Activated CD8-positive, alpha-beta T cell treated with anti-CD3 and anti-CD28 coated beads, Interleukin-2, amount 10 ng/mL, durations not matched to agents 7 days and 5 days (primary cell): ENCODE data around the gene WSCD1. TPM values are rescaled to one million over a fixed set of nuclear protein-coding genes. Genes with fewer than 3 reads are reported as not detected.

ENCODE experiments used
- ATAC-seq: fragments of 150-1000 bp; cut with Tn5 transposase; one replicate; pipeline ENCODE4 v1.10.0; 2021; ENCODE audit warnings: moderate library complexity
- CTCF ChIA-PET: fragments of 350-600 bp; sonication (Branson Sonifier 250); formaldehyde crosslinking; loops from one replicate; lab custom pipeline; 2021; ENCODE audit warnings: antibody characterized with exemption; lab: Charles Lee
- POLR2A ChIA-PET: fragments of 350-600 bp; sonication (Branson Sonifier 250); formaldehyde crosslinking; loops from one replicate; lab custom pipeline; 2021; ENCODE audit warnings: antibody characterized with exemption; lab: Charles Lee
- DNase-seq: peaks from one replicate; pipeline ENCODE4 v3.0.0-alpha.2; 2020
- H3K27ac Mint-ChIP-seq: one replicate; pipeline ENCODE4 v1.8.0; 2021; ENCODE audit warnings: mild to moderate bottlenecking, mixed read lengths
- H3K27me3 Mint-ChIP-seq: one replicate; pipeline ENCODE4 v1.8.0; 2021; ENCODE audit warnings: low read depth, mixed read lengths
- H3K36me3 Mint-ChIP-seq: one replicate; pipeline ENCODE4 v1.8.0; 2021; ENCODE audit warnings: low read depth, mixed read lengths
- H3K4me1 Mint-ChIP-seq: one replicate; pipeline ENCODE4 v1.8.0; 2021; ENCODE audit warnings: low read depth, mixed read lengths
- H3K4me3 Mint-ChIP-seq: one replicate; pipeline ENCODE4 v1.8.0; 2021; ENCODE audit warnings: mild to moderate bottlenecking, mixed read lengths
- H3K9me3 Mint-ChIP-seq: one replicate; pipeline ENCODE4 v1.8.0; 2022; ENCODE audit warnings: mixed read lengths; ENCODE audit not compliant: insufficient read depth
- total RNA-seq, 2 experiments: library from RNA; stranded (reverse); gene quantifications; one replicate each; pipeline ENCODE4 v1.2.3, GENCODE V29; 2021

The WSCD1 gene
- total RNA-seq, 2 experiments from 2014 or later = not detected

DNA sequence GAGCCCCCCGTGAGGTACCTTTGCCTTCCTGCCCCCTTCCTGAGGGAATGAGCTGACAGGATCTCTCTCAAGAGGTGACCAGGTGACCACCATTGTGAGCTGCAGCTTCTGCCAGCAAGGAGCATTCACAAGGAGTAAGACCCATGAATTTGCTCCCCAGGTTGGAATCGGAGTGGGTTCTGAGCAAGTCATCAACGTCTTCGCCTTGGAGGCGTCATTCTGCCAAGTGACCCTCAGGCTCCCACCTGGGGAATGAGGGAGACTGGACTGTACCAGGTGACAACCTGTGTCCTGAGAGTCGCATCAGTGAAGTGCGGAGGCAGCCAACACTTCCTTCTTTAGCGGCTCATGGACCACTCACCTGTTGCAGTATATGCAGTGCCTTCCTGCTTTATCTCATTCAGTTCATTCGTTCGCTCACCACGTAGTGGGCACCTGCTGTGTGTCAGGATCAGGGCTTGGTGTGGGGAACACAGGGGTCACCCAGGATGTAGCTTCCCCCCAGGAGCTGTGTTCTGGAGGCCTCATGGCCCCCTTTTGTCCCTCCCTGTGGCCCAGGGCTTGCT lies 22.8 kb downstream of the WSCD1 start:
- CTCF ChIA-PET = no interaction called here
- H3K4me1 Mint-ChIP-seq = no peaks in the 10 kb centered on the region
- H3K36me3 Mint-ChIP-seq = no peaks in the 10 kb centered on the region
- H3K9me3 Mint-ChIP-seq = no peaks in the 10 kb centered on the region
- POLR2A ChIA-PET = no interaction called here
- H3K4me3 Mint-ChIP-seq = no peak overlapping the region
- no peak for ATAC-seq
- H3K27me3 Mint-ChIP-seq = no peaks in the 10 kb centered on the region
- H3K27ac Mint-ChIP-seq = no peak overlapping the region
- no peak for DNase-seq

DNA sequence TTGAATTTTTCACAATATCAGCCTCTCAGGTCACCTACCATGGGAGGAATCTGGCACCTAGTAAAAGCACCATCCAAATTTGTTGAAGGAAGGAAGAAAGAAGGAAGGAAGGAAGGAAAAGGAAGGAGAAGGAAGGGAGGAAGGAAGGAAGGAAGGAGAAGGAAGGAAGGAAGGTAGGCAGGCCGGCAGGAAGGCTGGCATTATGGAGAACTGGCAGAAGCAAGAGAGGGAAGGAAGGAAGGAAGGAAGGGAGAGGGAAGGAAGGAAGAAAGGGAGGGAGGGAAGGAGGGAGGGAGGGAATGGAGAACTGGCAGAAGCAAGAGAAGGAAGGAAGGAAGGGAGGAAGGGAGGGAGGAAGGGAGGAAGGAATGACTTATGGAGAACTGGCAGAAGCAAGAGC lies 24.3 kb downstream of the WSCD1 start:
- Mint-ChIP-seq H3K27me3 (no peaks in the 10 kb centered on the region), H3K4me1 (no peaks in the 10 kb centered on the region), H3K9me3 (no peaks in the 10 kb centered on the region), H3K27ac (no peak overlapping the region), H3K4me3 (no peak overlapping the region), H3K36me3 (no peaks in the 10 kb centered on the region)
- ATAC-seq (no peak), DNase-seq (no peak)
- CTCF ChIA-PET = no interaction called here
- POLR2A ChIA-PET = no interaction called here

DNA sequence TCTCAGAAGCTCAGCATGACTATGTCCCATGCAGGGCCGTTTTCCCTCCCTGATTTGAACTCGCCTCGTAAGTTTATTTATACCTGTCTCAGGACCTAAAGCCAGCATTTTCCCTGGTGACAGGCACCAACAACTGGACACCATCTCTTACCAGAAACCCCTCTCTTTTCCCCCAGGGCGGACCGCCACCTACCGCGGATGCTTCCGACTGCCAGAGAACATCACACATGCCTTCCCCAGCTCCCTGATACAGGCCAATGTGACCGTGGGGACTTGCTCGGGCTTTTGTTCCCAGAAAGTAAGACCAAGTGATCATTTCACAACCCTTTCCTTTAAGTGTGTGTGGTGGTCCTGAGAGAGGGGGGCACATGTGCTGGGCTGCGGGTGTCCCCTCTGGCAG lies 24.7 kb downstream of the WSCD1 start:
- ATAC-seq (no peak), DNase-seq (no peak)
- H3K36me3 Mint-ChIP-seq = no peaks in the 10 kb centered on the region
- H3K9me3 Mint-ChIP-seq = no peaks in the 10 kb centered on the region
- ChIA-PET CTCF (no interaction called here), POLR2A (no interaction called here)
- H3K4me1 Mint-ChIP-seq = no peaks in the 10 kb centered on the region
- H3K27me3 Mint-ChIP-seq = no peaks in the 10 kb centered on the region
- H3K27ac Mint-ChIP-seq = no peak overlapping the region
- H3K4me3 Mint-ChIP-seq = no peak overlapping the region

DNA sequence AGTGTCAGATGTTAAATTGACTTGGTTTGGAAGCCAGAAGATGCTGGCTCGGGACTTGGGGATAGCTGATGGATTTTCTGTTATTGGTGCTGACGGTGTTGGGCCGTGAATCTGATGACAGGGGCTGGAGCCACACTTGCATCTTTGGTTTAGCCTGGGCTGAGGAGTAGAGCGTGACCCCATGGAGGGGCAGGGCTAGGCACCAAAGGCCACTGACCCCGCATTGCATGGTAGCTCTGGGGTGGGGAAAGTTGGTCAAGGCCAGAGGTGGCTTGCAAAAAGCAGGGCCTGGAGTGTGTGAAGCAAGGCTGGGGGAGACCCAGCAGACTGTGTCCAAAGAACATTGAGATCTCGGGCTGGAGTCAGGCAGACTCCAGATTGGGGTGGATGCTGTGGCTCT lies 25.3 kb downstream of the WSCD1 start:
- no peaks in the 10 kb centered on the region for H3K9me3 Mint-ChIP-seq
- no peaks in the 10 kb centered on the region for H3K4me1 Mint-ChIP-seq
- H3K4me3 Mint-ChIP-seq = no peak overlapping the region
- ATAC-seq (no peak), DNase-seq (no peak)
- ChIA-PET POLR2A (no interaction called here), CTCF (no interaction called here)
- no peak overlapping the region for H3K27ac Mint-ChIP-seq
- no peaks in the 10 kb centered on the region for H3K36me3 Mint-ChIP-seq
- H3K27me3 Mint-ChIP-seq = no peaks in the 10 kb centered on the region

DNA sequence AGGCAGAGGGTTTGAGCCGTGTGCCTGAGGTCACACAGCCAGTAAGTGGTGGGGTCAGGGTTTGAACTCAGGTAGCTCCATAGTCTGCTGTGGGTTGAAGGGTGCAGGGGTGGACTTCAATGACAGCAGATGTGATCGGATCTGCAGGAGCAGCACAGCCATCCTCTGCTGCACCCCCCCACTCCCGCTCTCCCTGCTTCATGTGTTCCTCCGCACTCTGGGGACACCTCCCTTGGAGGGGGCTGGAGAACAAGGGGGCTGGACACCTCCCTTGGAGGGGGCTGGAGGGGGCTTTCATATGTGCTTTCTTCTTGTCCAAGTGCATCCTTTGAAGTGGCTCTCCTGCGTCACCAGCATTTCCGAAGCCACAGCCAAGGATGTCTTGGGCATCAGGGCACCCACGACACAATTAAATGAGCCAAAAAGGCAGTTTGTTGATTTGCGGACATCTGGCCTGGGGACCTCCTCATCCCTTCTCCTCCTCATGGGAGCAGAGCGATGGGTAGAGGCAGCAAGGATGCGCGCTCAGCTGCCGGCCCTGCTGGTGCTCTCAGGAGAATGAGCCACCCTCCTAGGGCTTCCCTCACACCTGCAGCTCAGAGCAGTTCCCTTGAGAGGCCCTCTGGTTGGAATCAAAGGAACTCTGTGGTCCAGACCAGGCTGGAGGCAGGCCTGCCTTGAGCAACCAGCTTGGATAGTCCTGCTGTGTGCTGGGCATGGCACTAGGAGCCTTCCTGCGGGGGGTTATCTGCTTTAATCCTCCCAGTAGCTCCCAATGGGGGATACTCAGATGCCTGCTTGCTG lies 26.2 kb downstream of the WSCD1 start:
- Mint-ChIP-seq H3K27me3 (no peaks in the 10 kb centered on the region), H3K36me3 (no peaks in the 10 kb centered on the region), H3K4me1 (no peaks in the 10 kb centered on the region), H3K9me3 (no peaks in the 10 kb centered on the region), H3K27ac (no peak overlapping the region), H3K4me3 (no peak overlapping the region)
- POLR2A ChIA-PET = no interaction called here
- CTCF ChIA-PET = no interaction called here
- no peak for DNase-seq
- no peak for ATAC-seq

DNA sequence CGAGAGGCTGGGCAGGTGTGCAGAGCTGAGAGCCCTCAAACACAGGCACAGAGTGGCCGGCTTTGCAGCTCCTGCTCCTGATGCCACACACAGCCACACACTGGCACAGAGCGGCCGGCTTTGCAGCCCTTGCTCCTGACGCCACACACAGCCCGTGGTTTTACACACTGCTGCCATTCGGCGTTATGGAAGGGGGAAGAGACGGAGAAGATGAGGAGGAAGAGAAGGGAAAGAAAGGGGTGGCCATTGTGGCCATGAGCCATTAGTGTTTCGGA lies 26.8 kb downstream of the WSCD1 start:
- no peak for ATAC-seq
- no peaks in the 10 kb centered on the region for H3K4me1 Mint-ChIP-seq
- ChIA-PET POLR2A (no interaction called here), CTCF (no interaction called here)
- DNase-seq = no peak
- no peak overlapping the region for H3K4me3 Mint-ChIP-seq
- no peaks in the 10 kb centered on the region for H3K27me3 Mint-ChIP-seq
- no peaks in the 10 kb centered on the region for H3K36me3 Mint-ChIP-seq
- no peak overlapping the region for H3K27ac Mint-ChIP-seq
- H3K9me3 Mint-ChIP-seq = no peaks in the 10 kb centered on the region

DNA sequence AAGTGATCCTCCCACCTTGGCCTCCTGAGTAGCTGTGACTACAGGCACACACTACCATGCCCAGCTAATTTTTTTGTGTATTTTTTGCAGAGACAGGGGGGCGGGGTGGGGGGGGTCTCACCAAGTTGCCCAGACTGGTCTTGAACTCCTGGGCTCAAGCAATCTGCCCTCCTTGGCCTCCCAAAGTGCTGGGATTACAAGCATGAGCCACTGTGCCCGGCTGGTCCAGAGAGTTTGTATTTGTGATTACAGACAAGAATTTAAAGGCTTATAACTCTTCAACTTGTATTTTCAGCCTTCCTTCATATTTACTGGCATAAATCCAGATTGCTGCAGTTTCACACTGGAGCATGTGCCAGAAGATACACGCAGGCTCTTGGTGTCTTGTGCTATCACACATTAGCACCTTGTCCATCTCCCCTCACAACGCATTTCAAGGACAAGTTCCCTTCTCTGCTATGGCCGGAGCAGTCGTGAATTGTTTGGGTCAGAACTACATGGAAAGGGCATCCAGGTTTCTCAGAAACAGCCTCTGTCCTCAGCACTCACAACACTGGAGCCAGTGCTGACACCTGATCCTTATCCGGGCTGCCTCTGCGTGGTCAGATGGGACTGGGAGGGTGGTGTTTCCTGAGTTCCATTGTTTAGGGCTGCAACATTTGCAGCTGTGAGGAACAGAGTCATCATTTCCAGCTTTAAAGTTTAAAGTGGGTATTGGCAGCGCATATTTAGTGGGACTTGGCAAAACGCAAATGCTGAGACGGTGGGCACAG lies 28.1 kb downstream of the WSCD1 start:
- POLR2A ChIA-PET = no interaction called here
- ATAC-seq = no peak
- H3K27me3 Mint-ChIP-seq = no peaks in the 10 kb centered on the region
- DNase-seq = no peak
- CTCF ChIA-PET = no interaction called here
- H3K4me3 Mint-ChIP-seq = no peak overlapping the region
- H3K27ac Mint-ChIP-seq = no peak overlapping the region
- H3K36me3 Mint-ChIP-seq = no peaks in the 10 kb centered on the region
- no peaks in the 10 kb centered on the region for H3K9me3 Mint-ChIP-seq
- no peaks in the 10 kb centered on the region for H3K4me1 Mint-ChIP-seq

DNA sequence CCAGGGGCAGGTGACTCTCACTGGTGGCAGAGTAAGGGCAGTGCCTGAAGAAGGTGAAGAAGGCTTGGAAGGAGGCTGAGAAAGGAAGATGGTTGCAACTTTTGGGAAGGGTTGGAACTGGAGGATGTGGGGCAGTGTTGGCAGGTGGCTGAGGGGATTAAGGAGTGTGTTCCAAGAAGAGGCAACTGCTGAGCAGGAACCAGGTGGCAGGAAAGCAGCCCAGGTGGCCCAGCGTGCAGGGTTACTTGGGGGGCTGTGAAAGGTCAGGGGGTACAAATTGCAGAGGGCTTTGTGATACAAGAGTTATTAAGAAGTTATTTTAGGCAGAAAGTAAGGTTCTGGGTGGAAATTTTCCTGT lies 28.6 kb downstream of the WSCD1 start:
- no peaks in the 10 kb centered on the region for H3K9me3 Mint-ChIP-seq
- H3K4me3 Mint-ChIP-seq = no peak overlapping the region
- H3K36me3 Mint-ChIP-seq = no peaks in the 10 kb centered on the region
- POLR2A ChIA-PET = no interaction called here
- ATAC-seq (no peak), DNase-seq (no peak)
- H3K27ac Mint-ChIP-seq = no peak overlapping the region
- H3K4me1 Mint-ChIP-seq = no peaks in the 10 kb centered on the region
- CTCF ChIA-PET = no interaction called here
- H3K27me3 Mint-ChIP-seq = no peaks in the 10 kb centered on the region

DNA sequence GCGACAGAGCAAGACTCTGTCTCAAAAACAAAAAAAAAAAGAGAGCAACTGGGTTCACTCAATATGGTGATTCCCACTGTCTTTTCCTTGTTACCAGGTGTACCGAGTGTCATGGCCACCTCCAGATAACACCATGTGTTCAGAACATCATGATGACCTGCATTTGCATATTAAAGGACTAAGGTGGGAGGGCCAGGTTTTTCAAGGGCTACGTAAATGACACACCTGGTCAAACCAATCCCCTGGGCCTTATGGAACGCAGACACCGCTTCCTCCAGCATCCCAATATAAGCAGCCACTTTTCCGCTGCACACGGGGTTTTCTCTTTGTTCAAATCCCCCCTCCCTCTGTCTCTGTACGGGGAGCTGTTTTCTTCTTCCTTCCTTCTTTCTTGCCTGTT lies 29.3 kb downstream of the WSCD1 start:
- no peak overlapping the region for H3K27ac Mint-ChIP-seq
- ChIA-PET POLR2A (no interaction called here), CTCF (no interaction called here)
- H3K27me3 Mint-ChIP-seq = no peaks in the 10 kb centered on the region
- no peaks in the 10 kb centered on the region for H3K4me1 Mint-ChIP-seq
- no peak for ATAC-seq
- H3K36me3 Mint-ChIP-seq = no peaks in the 10 kb centered on the region
- DNase-seq = no peak
- H3K9me3 Mint-ChIP-seq = no peaks in the 10 kb centered on the region
- H3K4me3 Mint-ChIP-seq = no peak overlapping the region

DNA sequence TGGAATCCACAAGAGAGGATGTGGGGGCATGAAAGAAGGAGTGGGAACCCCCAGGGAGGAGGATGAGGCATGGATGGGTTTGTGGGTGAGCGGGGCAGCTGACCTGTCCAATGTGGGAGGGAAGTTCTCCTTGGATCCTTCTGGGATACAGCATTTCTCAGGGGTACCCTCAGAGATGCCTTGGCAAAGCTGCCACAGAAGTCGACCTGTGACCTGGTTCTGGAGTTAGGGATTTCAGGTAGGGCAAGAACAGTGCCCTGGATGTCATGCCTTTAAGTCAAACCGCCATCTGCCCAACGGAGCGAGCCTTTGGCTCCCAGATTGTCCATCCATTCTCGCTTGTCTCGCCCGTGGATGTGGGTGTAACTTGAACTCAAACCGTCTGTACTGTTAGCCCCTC lies 30.0 kb downstream of the WSCD1 start:
- H3K36me3 Mint-ChIP-seq = no peaks in the 10 kb centered on the region
- H3K4me3 Mint-ChIP-seq = no peak overlapping the region
- DNase-seq (no peak), ATAC-seq (no peak)
- ChIA-PET CTCF (no interaction called here), POLR2A (no interaction called here)
- H3K4me1 Mint-ChIP-seq = no peaks in the 10 kb centered on the region
- no peaks in the 10 kb centered on the region for H3K27me3 Mint-ChIP-seq
- no peak overlapping the region for H3K27ac Mint-ChIP-seq
- no peaks in the 10 kb centered on the region for H3K9me3 Mint-ChIP-seq

DNA sequence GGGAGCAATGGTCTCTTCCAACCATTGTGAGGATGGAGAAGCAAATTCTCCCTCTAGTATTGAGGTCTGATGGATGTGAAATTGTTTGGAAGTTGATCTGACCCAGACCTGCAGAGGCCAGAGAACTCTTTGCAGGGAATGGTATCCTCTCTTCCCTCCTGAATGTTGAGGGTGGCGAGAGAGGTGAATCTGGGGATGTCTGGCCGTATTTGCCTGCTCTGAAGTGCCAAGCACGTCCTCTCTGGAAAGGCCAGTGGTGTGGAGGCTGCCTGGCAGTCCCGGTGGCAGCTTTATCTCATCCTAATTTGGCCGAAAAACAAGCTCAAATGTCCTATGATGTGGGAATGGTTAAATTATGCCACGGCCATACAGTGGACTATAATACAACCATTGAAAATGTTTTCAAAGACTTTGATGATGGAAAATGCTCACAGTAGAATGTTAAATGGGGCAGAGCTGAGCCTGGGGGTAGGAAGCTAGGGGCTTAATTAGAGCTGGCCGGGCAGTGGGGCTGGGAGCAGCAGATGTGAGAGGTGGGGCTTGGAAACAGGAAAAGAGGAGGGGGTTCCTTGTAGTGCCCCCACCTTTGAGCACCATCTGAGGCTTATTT lies 30.8 kb downstream of the WSCD1 start:
- H3K27ac Mint-ChIP-seq = no peak overlapping the region
- no peaks in the 10 kb centered on the region for H3K9me3 Mint-ChIP-seq
- ChIA-PET POLR2A (no interaction called here), CTCF (no interaction called here)
- DNase-seq (no peak), ATAC-seq (no peak)
- no peaks in the 10 kb centered on the region for H3K36me3 Mint-ChIP-seq
- H3K4me3 Mint-ChIP-seq = no peak overlapping the region
- H3K4me1 Mint-ChIP-seq = no peaks in the 10 kb centered on the region
- no peaks in the 10 kb centered on the region for H3K27me3 Mint-ChIP-seq

DNA sequence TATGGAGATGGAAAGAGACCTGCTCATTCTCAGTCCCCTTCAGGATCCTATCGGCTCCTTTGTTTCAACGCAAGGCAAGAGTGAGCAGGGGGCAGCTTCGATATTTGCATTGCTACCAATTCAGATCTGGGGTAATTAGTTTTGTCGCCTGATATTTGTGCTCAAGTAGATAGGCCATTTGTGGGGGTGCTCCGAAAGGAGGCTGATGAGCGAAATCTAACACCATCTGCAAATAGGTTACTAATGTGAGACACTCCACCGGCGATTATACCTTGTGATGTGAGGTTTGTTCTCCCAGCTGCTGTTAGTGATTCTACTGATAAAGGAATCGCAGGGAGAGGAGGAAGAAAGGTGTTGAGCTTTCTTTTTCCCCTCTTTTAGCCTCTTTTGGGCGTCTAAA lies 31.5 kb downstream of the WSCD1 start:
- no peak for ATAC-seq
- Mint-ChIP-seq H3K27me3 (no peaks in the 10 kb centered on the region), H3K4me1 (no peaks in the 10 kb centered on the region), H3K9me3 (no peaks in the 10 kb centered on the region), H3K36me3 (no peaks in the 10 kb centered on the region), H3K27ac (no peak overlapping the region), H3K4me3 (no peak overlapping the region)
- POLR2A ChIA-PET = no interaction called here
- CTCF ChIA-PET = no interaction called here
- no peak for DNase-seq
